Ishikawa (cell line): ENCODE measurements around the gene TNFRSF1B.

Experiments used
- CEBPB ChIP-seq: IDR thresholded peaks from 2 replicates; pipeline ENCODE4 v1.6.1; 2012
- CREB1 ChIP-seq: IDR thresholded peaks from 2 replicates; pipeline ENCODE4 v1.6.1; 2012; ENCODE audit warnings: low read depth
- EP300 ChIP-seq: IDR thresholded peaks from 2 replicates; pipeline ENCODE4 v1.6.1; 2012; ENCODE audit warnings: borderline replicate concordance
- MAX ChIP-seq: IDR thresholded peaks from 2 replicates; pipeline ENCODE4 v1.6.1; 2012
- NFIC ChIP-seq: IDR thresholded peaks from 2 replicates; pipeline ENCODE4 v1.6.1; 2012
- RAD21 ChIP-seq: IDR thresholded peaks from 2 replicates; pipeline ENCODE4 v1.6.1; 2012; ENCODE audit warnings: low read depth
- REST ChIP-seq: IDR thresholded peaks from 2 replicates; pipeline ENCODE4 v1.6.1; 2012; ENCODE audit warnings: low read depth, mild to moderate bottlenecking
- TCF12 ChIP-seq: IDR thresholded peaks from 2 replicates; pipeline ENCODE4 v1.6.1; 2012; ENCODE audit warnings: low read depth
- YY1 ChIP-seq: IDR thresholded peaks from 2 replicates; pipeline ENCODE4 v1.6.1; 2012; ENCODE audit warnings: low read depth

GRCh38 chr1:12170263-12170671, 3.5 kb downstream of the TNFRSF1B start:
- TF ChIP-seq MAX, result no peak
- no peak for TF ChIP-seq EP300
- TF ChIP-seq YY1, result no peak
- no peak for TF ChIP-seq TCF12
- TF ChIP-seq NFIC, result no peak
- no peak for TF ChIP-seq RAD21
- TF ChIP-seq REST, result no peak
- no peak for TF ChIP-seq CREB1
- no peak for TF ChIP-seq CEBPB
